ENCODE data around the gene MAP3K4.

The MAP3K4 gene, protein sequence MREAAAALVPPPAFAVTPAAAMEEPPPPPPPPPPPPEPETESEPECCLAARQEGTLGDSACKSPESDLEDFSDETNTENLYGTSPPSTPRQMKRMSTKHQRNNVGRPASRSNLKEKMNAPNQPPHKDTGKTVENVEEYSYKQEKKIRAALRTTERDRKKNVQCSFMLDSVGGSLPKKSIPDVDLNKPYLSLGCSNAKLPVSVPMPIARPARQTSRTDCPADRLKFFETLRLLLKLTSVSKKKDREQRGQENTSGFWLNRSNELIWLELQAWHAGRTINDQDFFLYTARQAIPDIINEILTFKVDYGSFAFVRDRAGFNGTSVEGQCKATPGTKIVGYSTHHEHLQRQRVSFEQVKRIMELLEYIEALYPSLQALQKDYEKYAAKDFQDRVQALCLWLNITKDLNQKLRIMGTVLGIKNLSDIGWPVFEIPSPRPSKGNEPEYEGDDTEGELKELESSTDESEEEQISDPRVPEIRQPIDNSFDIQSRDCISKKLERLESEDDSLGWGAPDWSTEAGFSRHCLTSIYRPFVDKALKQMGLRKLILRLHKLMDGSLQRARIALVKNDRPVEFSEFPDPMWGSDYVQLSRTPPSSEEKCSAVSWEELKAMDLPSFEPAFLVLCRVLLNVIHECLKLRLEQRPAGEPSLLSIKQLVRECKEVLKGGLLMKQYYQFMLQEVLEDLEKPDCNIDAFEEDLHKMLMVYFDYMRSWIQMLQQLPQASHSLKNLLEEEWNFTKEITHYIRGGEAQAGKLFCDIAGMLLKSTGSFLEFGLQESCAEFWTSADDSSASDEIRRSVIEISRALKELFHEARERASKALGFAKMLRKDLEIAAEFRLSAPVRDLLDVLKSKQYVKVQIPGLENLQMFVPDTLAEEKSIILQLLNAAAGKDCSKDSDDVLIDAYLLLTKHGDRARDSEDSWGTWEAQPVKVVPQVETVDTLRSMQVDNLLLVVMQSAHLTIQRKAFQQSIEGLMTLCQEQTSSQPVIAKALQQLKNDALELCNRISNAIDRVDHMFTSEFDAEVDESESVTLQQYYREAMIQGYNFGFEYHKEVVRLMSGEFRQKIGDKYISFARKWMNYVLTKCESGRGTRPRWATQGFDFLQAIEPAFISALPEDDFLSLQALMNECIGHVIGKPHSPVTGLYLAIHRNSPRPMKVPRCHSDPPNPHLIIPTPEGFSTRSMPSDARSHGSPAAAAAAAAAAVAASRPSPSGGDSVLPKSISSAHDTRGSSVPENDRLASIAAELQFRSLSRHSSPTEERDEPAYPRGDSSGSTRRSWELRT (N-terminal part only)

DNA sequence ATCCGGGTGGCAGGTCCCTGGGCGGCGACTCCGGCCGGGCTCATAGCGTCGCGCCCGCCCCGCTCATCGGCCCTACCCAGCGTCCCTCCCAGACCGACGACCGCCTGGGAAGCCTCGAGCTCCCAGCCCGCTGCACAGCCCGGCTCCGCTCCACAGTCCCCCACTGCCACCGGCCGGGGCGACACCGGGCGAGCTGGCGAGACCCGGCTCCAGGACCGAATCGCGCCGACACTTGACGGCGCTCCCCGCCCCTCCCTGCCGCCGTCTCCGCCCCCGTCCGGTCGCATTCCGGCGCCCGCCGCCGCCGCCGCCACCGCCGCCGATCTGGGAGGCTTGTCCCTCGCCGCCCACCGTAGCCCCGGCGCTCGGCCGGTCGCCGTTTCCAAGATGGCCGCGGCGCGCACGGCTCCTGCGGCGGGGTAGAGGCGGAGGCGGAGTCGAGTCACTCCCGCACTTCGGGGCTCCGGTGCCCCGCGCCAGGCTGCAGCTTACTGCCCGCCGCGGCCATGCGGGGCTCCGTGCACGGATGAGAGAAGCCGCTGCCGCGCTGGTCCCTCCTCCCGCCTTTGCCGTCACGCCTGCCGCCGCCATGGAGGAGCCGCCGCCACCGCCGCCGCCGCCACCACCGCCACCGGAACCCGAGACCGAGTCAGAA, at the start of gene MAP3K4:
MAP3K4 (plus strand) TSS at position 364 of the 655 bp plus-strand sequence; CDS start at position 527, 163 bp downstream.
- DNase-seq, result peak; percentile 89

DNA sequence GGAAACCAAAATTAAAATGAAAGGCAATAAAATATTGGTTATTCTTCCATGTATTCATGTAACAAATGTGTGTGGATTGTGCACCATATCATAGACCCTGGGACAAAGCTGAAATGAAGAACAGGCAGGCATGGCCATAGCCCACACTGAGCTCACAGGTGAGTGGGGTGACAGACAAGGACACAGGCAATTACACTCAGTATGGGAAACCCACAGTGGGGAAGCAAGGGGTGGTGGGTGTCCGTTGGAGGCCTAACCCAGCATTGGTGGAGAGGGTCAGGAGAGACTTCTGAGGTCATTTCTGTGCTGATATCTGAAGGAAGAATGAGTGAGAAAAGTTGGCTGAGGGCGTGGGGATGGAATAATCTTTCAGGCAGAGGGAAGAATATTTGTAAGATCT, 47.6 kb upstream of the MAP3K4 start:
- no peak for DNase-seq

DNA sequence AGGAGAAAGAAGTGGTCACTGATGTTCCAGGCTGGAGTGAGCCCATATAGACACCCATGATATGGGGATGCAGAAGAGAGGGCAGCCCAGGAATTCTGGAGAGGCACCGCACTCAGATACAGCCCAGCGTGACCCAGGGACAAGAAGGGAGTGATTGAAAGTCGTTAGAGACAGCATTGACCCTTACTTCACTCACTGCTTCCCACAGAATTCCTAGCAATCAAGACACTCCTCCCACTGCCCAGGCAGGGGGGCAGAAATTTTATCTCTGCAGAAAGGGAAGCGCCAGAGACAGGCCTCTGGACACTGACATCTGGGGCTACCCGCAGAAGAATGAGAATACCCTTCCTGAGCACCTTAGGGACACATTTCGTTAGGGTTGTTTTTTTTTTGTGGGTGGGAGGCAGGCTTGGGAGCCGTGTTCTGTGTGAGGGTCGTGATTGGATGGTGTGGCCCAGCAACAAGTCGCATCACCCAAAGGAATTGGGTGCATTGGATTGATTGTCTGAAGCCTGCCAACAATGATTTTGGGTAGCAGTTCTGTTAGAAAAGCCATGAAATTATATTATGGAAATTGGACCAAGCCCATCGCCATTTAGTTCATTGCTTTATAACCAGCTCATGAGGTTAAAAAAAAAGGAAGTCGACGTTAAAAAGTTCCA, 45.9 kb upstream of the MAP3K4 start:
- DNase-seq, result no peak

DNA sequence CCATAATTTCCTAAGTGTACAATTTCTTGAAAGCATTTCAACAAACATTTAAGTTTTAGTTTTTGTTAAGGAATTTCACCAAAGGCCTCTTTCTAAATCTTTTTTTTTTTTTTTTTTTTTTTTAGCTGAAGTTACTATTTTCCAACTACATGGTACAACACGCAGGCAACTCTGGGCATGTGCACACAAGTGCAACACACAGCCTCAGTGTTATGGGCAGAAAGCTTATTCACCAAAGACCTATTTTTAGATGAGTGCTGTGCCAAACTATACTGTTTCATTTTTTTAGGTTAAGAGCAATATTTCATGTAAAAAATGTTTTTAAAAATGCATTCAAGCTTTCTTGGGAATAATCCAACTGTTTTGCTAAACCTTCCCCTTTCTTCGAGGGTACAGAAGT, 42.0 kb upstream of the MAP3K4 start:
- DNase-seq, result no peak

DNA sequence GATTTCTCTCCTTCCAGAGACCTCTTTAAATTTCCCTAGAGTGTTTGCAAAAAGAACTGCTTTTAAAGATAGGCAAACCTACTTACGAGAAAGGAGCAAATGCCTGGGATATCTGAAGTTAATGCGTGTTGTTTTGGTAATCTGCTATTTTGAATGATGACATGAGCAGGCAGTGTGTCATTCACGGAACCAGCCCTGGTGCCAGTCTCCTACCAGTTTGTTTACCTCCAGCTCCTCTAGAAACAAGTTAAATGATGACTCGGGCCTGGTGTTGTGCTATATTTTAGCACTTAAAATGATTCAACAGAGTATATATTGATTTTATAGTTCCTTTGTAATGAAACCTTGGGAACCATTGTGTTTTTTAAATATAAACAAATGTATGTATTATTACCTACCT, 41.1 kb upstream of the MAP3K4 start:
- DNase-seq, result no peak

DNA sequence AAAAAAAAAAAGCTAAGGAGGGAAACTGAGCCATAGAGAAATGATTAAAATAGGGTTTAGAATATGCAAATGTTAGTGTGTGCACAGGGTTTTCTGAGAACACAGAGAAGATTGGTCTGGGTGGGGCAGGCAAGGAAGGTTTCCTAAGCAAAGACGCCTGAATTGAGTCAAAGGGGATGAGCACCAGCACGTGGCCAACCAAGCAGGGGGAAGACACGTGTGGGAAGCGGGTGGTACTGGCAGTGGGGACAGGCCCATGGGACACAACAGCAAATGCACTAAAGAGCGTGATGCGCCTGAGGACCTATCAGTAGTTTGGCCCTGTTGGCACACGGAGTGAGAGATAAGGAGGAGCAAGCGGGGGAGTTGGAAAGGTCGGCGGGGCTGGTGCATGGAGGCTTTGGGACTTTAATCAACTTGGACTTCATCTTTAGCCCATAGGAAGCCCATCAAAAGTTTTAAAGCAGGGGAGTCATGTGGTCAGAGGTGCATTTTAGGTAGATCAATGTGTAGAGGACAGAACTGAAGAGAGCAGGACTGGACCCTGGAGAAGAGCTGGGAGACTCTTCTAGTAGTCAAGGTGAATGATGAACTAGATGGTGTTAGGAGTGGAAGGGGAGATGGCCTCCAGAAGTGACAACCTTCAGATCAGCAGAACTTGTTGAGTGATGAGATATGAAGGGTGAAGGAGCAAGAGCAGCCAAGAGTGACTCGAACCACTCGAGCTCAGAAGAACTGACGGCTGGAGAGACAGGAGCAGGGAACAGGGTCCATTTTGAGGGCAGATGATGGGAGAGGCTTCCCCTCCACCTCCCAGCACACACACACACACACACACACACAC, 40.2 kb upstream of the MAP3K4 start:
- DNase-seq, result no peak

DNA sequence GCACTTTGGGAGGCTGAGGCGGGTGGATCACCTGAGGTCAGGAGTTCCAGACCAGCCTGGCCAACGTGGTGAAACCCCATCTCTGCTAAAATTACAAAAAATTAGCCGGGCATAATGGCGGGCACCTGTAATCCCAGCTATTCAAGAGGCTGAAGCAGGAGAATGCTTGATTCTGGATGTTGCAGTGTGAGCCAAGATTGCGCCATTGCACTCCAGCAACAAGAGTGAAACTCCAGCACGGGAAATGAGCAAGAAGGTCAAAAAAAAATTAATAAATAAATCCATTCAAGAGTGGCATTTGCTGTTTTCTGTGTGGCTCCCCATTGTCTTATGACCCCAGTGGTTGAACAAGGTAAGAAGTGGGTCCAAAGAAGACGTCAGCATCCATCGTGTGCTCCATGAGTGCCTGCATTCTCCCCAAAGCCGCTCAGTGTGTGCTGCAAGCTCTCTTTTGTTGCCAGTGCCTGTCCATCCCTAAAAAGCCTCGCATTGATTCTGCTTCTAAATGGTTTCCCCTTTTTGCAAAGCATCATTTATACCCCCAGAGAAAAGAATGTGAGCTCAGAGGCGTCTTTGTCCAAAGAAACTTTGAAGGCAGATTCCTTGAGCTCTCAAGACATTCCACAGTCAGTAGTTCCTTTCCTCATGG, 38.8 kb upstream of the MAP3K4 start:
- no peak for DNase-seq

DNA sequence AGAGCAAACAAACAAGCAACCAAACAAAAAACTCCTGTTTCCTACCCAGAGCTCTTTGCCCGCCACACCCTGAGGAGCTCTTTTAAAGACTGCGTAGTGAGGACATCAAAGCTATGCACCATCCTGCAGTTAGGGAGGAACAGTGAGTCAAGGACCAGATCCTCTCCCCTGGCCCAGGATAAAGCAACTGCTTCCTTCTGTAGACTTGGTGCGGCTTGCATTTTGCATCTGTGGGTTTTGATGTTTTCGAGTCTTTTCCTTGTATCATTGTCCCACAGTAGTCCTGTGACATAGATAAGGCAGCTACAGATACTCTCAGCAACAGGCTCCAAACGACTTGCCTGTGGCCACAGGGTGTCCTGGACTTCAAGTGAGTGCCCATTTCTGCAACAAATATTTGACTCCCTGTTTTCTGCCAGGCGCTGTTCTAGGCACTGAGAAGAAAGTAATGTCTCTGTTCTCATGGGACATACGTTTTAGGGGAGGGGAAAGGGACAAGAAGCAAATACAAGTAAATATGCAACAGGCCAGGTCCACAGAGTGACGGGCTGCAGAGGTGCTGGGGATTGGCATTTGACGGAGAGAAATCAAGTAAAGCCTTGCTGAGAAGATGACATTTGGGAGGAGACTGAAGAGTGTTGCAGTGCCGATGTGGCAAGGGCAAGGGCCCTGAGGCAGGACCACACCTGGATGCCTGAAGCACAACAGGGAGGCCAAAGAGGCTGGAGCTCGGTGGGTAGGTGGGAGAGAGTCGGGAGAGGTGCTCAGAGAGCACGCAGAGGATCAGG, 35.9 kb upstream of the MAP3K4 start:
- DNase-seq, result peak; percentile 69

DNA sequence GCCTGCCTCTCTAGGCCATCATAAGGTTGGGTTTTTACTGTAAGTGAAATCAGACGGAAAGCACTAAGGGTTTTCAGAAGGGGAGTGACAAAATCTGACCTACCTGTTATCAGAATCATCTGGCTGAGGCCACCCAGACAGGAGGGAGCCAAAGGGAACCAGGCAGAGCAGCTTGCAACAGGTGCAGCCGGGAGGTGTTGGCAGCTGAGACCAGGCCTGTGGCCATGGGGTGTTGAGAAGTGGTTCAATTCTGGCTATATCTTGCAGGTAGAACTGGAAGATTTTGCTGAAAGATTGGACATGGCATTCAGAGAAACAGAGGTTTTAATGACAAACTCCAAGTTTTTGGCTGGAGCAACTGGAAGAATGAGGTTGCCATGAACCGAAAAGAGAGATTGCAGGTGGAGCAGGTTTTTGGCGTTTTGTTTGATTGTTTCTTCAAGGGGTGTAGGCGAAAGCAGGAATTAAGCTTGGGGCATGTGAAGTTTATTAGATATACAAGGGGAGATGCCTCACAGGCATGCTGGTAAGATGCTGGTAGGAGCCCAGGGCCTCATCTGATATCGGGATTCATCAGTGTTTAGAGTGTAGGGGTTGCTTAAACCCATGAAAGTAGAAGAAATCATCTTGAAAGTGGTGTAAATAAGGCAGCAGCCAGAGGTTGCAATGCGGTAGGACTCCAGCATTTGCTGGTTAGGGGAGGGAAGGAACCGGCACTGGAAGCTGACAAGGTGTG, 35.1 kb upstream of the MAP3K4 start:
- DNase-seq, result no peak

DNA sequence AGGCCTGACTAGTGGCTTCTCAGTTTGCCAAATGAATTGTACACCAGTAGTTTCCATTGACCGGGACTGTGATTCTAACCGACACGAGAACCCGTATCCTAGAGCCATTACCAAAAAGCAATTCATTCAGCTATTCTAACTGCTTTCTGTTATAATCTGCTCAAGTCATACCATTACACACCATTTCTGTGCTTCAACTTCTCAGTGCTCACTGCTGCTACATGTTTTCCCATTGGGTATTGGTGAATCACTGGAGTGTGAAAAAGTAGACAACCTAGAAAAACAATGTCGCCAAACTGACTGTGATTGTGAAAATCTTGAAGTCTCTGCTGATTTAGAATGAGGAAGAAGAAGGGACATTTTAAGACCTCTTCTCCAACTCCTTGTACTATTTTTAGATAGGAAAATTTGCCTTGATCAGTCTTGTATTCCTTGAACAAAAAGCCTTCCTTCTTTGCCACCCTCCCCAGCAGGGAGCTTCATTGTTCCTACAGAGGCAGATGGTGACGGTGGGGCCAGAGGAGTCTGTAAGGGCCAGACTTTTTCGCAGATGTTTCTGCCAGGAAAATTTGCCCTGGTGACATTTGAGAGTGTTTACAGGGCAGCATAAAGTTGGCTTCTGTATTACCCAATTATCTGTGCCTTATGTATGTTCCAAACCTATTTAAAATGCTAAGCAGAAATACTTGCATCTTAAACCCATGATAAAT, 31.7 kb upstream of the MAP3K4 start:
- DNase-seq, result no peak

DNA sequence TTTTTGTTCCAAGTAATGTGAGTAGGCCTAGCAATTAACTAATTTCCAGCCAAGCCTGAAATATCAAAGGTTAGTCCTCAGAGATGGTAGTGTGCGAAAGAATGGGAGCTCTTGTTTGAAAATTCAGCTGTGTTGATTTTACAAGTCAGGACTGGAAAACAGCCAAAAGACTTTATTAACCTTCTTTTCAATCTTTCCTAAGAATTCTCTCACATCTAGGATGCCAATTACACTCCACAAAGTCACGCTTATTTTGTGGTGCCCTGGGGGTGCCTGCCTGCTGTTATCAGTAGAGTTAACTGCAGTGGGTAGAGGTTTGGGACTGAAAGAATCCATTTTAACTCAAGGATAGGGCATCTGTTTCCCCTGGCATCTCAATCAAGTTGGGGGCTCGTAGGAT, 30.7 kb upstream of the MAP3K4 start:
- no peak for DNase-seq

DNA sequence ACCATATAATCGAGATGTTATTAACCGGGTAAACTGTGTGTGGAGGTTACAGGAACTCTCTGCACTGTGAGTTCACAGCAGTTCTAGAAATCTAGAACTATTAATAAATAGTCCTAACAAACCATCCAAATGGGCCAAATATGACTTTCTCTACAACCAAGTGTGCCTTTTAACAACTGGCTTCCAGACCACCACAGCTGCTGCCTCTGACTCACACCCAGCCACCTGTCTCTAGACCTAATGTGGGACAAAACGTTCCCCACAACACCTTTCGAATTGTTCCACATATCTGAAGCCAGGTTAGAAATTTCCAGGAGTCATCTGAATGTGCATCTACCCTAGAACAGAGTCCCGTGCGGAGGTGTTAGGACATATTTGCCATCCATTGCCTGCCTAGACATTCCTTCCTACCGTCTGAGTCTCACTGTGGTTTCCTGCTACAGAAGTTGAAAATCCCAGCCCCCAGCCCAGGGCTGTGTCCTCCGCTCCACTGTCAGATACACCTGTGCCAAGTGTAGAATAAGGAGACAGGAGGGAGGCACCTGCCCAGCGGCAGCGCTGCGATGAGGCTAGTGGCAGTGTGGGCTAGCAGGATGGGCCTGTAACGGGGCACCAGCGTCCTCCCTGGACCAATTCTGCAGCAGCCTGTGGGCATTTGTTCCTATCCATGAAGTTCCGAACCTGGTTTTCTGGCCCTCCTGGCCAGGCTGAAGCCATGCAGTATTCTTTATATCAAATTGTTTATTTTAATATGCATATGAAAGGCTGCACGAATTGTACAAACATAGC, 28.5 kb upstream of the MAP3K4 start:
- no peak for DNase-seq

DNA sequence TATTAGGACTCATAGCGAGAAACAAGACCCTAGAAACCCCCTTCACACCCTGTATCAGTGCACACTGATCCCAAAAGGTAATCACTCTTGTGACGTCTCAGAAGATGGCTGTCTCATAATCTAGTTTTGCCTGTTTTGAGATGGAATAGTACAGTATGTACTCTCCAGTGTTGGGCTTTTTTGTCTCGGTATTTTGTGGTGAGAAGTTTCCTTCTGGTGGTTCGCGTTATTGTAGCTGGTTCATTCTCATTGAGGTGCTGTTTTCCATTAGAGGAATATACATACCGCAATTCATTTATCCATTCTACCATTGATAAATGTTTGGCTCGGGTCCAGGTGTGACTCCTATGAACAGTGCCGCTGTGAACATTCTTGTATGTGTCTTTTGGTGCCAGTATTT, 27.9 kb upstream of the MAP3K4 start:
- no peak for DNase-seq

DNA sequence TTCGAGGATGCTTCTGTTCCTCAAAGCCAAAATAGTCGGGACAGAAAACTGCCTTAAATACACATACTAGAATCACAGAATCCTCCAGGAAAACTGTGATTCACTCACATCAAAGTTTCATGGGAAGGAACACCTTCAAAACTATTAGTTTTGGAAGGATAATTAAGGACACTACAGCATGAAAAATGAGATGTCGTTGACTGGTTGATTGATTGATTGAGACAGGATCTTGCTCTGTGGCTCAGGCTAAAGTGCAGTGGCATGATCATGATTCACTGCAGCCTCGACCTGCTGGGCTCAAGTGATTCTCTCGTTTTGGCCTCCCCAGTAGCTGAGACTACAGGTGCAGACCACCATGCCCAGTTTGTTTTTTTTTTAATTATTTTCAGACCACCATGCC, 25.7 kb upstream of the MAP3K4 start:
- DNase-seq, result no peak

DNA sequence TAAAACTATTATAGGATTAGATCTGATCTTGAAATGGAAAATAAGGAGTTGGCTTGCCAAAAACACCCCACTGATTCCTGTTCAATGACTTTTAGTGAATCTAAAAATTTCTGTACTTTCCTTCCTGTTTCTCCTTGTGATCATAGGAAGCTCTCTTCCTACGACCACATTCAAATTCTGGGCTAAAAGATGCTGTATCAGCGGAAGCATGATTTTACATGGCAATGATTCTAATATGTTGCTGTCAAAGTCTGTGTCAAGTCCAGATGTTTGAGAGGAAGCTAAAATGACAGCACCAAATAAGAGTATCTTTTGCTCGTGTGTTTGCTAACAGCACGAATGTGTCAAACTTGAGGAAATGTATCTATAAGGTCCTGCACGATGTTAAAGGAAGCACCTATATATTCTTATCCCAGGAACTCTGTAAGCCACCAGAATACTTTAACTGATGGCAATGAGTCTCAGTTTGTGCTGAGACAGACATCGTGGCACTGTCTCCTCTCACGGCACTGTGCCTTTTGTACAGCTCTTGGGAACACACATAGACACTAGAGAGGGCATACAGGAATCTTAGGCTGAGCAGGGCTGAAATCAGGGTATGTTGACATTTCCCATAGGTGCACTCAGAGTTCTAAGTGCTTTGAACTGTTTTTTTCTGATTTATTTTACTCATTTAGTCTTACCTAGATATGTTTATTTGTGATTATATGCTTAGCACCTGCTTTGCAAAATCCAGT, 24.9 kb upstream of the MAP3K4 start:
- DNase-seq, result no peak

DNA sequence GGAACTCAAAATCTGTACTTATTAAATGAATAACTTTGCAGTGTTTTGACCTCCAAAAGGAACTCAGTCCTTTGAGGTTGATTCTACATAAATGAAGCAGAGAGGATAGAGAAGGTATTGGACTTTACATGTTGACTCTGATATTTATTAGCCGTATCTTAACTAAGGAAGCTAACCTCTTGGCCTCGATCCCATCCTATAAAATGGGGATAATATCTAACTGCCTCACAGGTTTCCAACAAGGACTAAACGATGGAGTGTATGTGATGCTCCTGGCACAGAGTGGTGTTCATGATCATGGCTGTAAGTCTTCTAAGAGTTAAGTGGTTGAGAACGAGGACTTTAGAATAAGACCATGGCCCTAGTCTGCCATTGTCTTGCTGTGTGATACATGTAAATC, 24.2 kb upstream of the MAP3K4 start:
- DNase-seq, result no peak

DNA sequence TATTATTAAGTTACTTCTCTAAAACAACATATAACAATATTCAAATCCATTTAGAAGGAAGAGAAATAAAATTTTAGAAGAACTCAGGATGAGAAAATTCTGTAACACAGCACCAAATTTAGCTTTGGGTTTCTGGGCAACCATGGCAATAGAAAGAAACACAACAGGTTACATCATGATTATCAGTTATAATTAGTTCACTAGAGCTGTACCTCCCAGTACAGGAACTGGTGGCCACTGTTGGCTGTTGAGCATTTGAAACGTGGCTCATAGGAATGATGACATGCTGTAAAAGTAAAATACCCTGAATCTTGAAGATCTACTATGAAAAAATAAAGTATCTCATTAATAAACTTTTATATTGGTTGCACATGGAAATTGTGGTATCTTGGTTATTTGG, 23.7 kb upstream of the MAP3K4 start:
- no peak for DNase-seq

Data from OCI-M1 (cell line).